Hepatocyte (in vitro differentiated cells): ENCODE measurements around the gene KIRREL2.

Source experiments
- EZH2phosphoT487 ChIP-seq: fragments of 200-600 bp; sonication (generic); IDR thresholded peaks from one replicate; pipeline ENCODE4 v1.6.1; 2018; ENCODE audit warnings: antibody characterized with exemption, mild to moderate bottlenecking, low read depth, moderate library complexity; ENCODE audit not compliant: unreplicated experiment, severe bottlenecking
- TF ChIP-seq, protein P1 (sequence below): fragments of 200-600 bp; sonication (generic); IDR thresholded peaks from 2 replicates; pipeline ENCODE4 v1.5.1; 2016; ENCODE audit warnings: antibody characterized with exemption, mild to moderate bottlenecking; ENCODE audit not compliant: poor library complexity

DNA sequence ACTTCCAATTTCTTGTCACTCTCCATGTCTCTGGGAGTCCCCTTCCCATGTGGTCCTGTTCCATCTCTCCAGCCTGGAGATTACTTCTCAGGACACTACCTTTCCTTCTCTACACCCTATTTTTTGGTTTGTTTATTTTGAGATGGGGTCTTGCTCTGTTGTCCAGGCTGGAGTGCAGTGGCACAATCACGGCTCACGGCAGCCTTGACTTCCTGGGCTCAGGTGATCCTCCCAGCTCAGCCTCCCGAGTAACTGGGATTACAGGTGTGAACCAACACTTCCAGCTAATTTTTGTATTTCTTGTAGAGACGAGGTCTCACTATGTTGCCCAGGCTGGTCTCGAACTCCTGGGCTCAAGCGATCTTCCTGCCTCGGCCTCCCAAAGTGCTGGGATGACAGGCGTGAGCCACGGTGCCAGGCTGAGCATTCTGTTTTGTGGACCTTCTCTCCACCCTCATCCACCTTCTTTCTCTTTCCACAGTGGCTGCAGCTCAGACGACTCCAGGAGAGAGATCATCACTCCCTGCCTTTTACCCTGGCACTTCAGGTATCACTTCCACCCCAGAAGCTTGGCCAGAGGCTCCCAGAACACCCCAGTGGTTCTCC, 46.3 kb downstream of the KIRREL2 start:
- TF ChIP-seq, protein P1, sequence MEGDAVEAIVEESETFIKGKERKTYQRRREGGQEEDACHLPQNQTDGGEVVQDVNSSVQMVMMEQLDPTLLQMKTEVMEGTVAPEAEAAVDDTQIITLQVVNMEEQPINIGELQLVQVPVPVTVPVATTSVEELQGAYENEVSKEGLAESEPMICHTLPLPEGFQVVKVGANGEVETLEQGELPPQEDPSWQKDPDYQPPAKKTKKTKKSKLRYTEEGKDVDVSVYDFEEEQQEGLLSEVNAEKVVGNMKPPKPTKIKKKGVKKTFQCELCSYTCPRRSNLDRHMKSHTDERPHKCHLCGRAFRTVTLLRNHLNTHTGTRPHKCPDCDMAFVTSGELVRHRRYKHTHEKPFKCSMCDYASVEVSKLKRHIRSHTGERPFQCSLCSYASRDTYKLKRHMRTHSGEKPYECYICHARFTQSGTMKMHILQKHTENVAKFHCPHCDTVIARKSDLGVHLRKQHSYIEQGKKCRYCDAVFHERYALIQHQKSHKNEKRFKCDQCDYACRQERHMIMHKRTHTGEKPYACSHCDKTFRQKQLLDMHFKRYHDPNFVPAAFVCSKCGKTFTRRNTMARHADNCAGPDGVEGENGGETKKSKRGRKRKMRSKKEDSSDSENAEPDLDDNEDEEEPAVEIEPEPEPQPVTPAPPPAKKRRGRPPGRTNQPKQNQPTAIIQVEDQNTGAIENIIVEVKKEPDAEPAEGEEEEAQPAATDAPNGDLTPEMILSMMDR = no peak
- TF ChIP-seq EZH2phosphoT487 = no peak
